Anterior cingulate cortex (tissue), 58 donors: ENCODE measurements around the gene CALM1.
A peak's percentile ranks its signal among the peaks of the same experiment; 100 is the strongest.

Source experiments
- DNase-seq, 58 donors: peaks; one replicate each; lab custom pipeline; 2025; lab: John Stamatoyannopoulos, UW

The CALM1 gene

DNA sequence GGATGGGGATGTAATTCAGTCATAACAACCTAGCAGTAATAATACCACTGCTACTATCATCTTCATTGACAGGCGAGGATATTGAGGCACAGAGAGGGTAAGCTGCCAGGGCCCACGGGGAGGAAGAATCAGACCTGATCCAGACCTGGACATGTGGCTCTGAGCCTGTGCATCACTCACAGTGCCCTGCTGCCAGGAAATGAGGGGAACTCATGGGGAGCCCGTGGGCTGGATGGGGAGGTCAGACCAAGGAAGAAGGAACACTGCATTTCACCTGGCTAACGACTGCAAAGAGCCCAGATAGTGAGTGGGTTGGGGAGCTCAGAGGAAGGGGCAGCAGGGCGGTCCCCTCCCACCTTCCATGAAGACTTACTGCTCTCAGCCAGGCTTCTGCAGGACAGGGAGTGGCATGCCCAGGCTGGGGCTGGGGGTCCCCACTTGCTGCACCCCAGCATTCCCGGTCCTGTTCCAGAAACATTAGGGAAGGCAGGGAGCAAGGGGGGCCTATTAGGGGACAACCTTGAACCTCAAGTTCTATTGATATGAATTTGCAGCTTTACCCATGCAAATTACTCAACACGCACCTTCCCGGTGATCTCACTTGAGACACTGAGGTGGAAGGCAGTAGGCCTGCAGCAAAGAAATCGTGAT, 37.7 kb downstream of the CALM1 start:
- no peak for DNase-seq

DNA sequence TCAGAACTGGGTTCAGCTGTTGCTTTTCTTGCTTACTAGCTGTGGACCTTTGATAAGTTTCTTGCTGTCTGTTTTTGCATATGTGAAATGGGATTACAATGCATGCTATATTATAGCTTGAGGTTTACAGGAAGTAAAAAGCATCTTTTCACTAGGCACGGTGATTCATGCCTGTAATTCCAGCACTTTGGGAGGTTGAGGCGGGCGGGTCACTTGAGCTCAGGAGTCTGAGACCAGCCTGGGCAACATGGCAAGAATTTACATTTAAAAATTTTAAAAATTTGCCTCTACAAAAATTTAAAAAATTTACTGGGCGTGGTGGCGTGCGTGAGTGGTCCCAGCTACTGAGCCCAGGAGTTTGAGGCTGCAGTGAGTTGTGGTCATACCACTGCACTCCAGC, 42.0 kb downstream of the CALM1 start:
- DNase-seq = no peak

DNA sequence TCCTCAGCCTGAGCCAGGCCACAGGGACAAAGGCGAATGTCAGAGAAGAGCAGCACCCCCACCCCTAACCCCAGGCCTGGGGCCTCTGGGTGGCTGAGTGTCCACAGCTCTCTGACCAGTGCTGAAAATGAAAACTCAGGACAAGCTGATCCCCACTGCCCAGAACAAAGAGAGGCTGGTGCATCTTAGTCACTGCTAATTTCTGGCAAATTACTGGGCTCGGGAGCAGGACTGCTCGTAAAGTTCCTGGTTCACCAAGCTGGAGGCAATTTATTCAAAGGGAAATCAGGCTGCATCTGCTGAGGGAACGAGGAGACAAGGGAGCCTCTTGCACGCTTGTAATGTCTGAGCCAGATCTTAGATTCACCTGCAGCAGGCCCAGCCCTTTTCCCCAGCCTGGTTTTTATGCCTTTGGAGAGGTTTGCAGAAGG, 43.2 kb downstream of the CALM1 start:
- peak in 8 of 58 donors; percentile 19 to 71 (median 24) for DNase-seq

DNA sequence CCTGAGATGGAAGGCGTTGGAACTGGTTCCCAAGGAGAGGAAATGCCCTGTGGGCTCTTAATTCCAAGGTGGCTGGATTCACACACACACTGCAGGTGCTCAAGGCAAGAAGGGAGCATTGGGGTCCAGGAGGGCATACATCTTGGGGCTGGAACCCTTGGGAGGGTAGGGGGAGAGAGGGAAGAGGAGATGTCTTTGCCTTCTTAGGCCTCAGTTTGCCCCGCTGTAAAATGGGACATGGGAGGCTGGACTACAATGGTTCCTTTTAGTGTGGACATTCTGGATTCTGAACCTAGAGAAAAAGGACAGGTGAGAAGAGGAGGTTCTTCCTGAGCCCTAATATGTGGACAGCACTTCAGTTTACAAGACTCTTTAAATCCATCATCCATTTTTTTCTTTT, 43.8 kb downstream of the CALM1 start:
- no peak for DNase-seq

DNA sequence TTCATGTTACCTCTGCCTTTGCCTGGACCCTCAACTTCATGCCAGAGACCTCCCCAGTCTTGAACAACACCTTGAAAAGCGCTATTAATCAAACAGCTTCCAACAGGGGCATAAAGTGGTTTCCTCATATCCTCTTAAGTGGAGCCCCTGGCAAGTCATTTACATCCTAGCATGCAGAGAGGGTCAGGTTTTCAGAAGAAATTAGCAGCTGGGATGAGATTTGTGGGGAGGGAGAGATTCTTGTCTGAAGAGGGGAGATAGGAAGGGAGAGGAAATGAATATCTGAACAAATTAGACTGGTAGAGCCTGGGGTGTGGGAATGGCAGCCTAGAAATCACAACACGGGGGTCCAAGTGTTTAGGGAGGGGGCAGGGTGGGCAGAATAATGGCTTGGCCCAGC, 45.6 kb downstream of the CALM1 start:
- DNase-seq = no peak

DNA sequence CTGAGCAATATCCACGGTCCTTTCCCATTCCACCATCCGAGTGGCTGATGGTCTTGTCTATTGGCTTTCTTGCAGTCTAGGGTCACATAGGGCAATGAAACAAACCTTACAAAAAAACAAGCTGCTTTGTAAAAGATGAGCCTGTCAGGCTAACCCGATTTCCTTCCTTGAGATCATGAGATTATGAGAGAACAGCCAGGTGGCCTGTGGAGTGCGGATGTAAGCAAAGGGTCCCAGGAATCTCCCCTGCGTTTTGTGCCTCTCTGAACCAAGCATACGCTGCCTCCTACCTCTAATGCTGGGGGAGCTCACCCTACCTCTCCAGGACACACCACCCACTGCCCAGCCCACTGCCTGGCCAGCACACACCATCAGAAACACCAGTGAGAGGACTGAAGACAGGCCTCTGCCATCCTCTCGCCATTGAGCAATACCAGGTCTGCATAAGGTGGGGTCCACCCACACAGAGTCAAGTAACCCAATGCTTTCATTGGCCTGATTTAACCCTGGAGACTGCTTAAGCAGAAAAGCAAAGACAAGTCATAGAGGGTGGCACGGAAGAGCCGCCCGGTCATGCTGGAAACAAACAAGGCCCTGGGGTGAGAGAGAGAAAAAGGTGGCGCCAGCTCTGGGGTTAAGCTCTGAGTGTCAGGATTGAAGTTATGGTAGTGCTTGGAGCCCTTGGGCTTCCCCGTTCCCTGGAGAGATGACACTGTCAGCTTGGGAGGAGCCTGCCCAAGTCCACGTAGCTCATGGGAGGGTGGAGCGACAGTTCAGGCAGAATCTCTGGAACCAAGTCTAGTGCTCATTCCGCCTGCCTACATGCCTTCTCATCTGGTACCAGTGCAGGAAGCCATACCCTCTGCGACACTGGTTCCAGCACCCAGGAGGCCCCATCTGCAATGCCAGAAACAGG, 46.6 kb downstream of the CALM1 start:
- no peak for DNase-seq

DNA sequence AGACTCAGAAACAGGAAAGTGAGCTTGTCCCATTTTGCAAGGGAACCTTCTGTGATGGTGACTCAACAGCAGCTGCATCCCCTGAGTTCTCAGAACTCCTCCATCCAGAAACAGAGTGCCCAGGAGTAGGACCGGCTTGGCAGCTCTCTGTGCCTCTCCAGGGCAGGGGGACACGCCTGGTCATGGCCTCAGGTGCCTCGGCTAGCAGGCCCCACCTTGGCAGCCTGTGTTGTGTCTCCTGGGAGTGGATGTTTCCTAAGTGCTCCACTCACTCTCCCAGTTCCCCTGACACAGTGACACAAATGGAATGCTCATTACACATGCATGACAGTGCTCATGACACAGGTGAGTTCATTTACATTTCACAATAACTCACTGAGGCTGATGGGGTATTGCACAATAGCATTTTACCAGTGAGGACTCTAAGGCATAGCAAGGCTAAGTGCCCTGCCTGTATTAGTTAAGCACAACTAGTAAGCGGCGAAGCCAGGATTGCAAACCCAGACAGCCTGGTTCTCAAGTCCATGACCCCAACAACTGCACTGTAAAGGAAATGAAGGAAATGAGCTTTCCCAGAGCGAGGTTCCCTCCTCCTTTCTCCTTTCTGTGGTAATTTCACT, 47.4 kb downstream of the CALM1 start:
- no peak for DNase-seq

DNA sequence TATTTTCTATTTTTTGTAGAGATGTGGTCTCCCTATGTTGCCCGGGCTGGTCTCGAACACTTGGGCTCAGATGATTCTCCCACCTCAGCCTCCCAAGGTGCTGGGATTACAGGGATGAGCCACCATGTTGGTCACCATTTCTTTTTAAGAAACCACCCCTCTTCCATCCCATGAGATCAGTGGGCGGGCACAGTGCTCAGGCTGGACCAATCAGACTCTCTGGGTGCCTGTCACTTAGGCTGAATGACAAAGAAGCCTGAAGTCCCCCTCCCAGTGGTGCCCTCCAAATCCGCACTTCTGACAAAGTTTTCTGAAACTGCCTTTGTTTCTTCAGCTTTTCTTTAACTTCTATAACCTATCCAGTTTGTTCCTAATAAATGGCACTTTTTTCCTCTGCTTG, 48.2 kb downstream of the CALM1 start:
- no peak for DNase-seq

DNA sequence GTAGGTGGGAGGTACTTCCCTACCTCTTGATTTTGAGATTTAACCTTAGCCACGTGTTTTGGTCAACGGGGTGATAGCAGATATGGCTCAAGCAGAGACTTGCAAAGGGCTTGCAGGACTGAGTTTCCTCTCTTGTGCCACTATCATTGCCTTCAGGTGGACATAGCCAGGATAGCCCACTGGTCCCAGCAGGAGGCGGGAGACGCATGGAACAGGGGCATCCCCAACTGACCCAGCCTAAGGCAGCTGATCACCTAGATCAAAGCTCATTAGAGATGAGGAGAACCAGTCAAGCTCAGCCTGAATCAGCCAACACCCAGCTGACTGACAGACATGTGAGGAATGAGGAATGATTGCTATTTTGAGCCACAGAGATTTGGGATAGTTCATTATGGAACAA, 49.6 kb downstream of the CALM1 start:
- DNase-seq = no peak

DNA sequence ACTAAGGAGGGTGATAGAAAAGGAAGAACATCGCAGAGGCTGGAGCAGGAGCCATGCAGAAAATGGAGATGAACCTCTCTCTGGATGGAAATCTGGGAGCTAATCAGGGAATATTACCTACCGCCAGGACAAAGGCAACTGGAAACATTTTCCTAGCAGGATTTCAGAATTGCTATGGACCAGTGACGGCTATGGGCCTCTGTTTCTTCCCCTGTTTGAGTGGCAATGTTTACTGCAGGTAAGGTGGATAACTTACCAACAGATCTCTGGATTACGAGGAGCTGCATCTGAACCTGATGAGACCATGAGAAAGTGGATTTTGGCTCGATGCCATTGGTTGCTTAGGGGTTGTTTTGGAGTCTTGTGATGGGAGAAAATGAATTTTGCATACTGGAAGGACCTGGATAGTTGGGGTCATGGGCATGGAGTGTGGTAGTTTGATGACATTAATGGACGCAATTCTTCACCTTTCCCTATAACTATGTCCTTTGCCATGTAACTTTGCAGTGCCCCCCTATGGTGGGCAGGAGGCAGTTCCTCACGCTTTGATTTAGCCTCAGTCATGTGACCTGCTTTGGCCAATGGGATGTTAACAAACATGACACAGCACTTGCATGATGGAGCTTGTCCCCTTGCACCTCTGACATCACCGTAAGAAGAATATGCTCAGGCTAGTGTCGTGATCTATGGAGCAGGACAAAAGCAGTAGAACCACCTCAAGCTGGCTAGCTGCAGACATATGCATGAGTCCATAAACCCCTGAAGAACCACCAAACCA, 51.1 kb downstream of the CALM1 start:
- no peak for DNase-seq

DNA sequence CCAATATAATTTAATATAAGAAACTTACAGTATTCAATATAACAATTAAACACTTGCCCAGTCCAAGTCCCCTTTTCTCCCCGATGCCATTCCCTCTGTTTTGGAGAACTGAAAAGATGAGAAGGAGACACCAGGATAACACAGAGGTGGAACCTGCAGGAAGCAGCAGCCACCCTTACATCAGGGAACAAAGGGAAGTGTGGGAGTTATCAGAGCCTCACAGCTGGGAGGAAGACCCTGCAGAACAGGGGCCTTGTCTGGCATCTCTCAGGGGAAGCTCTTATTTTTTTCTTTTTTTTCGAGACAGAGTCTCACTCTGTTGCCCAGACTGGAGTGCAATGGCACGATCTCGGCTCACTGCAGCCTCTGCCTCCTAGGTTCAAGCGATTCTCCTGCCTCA, 52.6 kb downstream of the CALM1 start:
- no peak for DNase-seq

DNA sequence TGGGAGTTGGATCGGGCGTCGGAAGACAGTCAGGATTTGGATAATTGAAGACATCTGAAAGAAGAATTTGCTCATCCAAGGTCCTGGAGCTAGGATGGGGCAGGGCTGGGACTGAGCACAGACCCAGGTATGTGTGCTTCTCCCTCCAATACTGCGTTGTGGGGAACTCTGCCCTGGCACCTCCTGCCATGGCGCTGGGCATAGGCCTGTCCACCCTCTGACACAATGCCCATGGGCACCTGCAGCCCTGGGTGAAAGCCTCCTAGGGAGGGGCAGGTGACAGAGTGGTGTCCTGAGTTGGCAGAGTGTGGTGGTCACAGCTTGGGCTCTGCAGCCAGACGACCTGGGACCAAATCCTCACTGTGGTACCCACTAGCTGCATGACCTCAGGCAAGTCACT, 53.3 kb downstream of the CALM1 start:
- no peak for DNase-seq

DNA sequence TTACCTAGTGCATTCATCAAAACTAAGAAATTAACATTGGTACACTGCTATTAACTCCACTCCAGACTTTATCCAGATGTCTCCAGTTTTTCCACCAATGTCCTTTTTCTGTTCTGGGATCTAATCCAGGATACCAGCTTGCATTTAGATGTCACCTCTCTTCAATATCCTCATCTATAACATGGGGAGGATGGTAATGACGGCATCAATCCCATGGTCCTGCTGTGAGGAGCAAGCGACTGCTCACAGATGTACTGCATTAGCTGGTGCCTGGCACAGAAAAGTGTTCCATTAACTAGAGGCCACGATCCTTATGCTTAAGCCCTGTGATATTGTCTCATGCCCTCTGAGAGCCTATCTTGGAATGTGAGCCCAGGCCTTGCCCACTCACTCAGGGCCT, 53.8 kb downstream of the CALM1 start:
- DNase-seq = no peak

DNA sequence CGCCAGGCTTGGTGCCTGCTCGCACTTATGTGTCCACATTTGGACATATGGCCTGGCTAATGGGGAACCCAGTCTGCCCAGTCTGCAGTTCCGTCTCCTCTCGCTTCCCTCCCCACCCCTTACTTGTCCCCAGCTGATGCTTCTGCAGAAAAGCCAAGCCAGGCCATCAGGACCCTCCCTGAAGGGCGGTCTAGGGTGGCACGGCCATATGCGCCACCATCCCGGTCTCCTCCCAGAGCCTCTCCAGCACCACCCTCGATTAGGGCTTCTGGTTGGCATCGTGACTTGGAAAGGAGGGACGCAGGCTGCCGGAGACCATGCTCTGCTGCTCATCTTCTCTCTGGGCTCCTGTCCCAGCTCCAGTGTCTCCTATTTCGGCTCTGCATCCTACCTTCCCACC, 54.6 kb downstream of the CALM1 start:
- DNase-seq = peak in 1 of 58 donors; percentile 19

DNA sequence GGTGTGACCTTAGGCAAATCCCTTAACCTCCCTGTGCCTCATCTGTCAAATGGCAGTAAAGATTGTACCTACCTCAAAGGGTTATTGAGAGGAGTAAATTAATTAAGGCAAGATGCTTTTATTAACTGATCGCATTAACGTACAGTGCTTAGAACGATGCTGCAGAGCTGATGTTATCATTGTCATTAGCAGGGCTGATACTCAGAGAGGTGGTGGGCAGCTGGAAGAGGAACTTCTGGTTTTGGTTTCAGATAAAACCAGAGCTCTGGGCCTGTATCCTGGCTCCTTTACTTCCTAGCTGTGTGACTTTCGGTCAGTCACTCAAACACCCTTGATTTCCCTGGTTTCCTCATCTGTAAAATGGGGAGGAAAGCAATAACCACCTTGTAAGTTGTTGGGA, 55.1 kb downstream of the CALM1 start:
- DNase-seq = no peak

DNA sequence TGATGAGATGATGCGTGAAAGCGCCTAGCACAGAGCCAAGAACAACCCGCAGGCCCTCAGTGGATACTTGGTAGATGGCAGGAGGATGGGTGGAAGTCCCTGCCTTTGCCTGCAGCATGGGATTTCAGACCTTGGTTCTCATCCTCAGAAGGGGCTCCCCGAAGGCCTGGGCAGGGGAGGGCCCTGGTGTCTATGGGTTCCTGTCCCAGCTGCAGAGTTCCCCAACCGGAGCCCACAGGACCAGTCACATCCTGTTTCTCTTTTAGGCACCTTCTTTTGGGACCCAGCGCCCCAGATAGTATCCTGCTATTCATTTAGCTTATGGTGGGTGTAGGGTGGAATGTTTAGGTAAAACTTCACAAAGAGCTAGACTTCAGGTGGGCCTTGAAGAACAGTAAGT, 55.5 kb downstream of the CALM1 start:
- DNase-seq = no peak

DNA sequence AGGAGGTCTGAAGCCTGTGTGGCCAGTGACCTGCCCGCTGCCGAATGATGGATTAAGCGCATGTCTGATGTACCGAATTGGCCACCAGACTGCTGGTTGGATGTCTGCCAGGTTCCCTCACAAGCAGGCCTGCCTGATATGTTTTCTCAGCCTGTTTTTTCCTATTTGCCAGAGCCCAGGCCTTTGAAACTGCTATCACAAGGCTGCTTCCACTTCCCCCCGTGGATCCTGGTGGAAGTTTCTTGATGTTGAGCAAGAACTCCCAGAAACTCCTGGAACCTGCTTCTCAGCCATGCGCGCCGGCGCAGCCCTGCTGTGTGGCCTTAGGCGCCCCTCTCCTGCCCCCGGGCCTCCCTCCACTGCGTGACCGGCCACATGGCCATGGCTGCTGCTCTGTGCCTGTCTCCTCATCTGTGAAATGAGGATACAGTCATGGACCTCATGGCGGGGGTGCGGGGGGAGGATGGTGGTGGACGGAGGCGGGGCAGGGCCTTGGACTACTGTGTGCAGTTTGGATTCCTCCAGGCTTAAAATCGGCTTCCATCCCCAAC, 56.6 kb downstream of the CALM1 start:
- DNase-seq = peak in 36 of 58 donors; percentile 21 to 68 (median 41)

DNA sequence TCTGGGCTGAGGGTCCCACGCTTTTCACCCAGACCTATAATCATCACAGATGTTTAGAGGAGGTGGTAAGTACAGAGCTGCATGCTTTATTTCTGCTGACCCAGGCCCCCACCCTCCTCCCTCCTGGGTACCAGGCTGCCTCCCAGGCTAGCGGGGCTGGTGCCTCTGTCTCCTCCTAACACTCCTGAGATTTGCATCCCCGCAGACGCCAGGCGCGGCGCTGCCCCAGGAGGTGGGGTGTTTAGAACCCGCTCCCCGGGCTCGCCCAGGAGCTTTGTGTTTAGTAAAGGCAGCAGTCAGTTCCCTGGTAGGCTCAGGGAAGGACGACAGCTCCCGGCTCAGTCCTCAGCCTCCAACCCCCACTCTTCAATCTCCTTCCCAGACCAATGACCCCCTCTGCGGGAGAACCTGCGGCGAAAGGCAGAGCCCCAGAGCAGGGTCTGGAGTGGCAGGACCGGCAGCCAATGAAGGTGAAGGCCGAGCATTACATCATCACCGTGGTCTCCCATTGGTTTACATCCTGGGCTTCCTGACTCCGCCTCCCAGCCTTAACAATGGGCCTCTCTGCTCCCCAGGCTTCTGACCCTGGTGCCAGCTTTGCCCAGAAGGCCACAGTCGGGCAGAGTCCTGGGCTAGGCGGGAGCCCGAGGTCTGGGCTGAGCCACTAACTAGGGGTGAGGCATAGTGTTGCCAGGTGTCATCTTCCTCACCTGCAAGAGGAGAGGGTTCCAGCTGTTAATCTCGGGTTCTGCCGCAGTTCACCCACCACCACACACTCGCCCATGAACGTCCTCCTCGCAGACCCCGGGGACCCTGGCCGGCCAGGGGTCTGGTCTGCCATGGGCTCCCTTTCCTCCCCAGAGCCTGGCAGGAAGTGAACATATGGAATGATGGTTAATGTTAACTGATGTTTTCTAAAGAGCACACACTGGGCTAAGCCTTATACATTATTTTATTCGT, 57.5 kb downstream of the CALM1 start:
- DNase-seq = peak; percentile 41 to 98 (median 94)

DNA sequence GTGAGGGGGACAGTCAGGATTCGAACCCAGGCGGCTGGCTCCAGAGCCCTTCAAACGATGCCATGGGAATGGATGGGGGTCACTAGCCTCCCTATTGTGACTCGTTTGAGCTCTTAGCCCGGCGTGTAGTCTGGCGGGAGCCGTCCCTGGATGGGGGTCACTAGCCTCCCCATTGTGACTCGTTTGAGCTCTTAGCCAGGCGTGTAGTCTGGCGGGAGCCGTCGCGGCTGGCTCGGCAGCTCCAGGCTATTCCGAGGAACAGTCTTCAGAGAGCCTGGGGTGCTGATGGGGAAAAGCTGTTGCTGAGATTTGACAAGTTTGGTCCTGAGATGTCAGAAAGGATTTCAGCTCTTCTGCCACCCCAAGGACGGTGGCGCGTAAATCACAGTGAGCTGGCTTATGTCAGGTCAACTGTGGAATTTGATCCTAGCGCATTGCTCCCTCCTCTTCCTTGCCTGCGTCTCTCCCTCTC, 58.3 kb downstream of the CALM1 start:
- DNase-seq = peak in 2 of 58 donors; percentile 5 to 33
